HEK293 (cell line): ENCODE measurements around the gene CCL19.
A peak's percentile ranks its signal among the peaks of the same experiment; 100 is the strongest.

Experiments used
- CTCF ChIA-PET: fragments of 350-600 bp; formaldehyde crosslinking; extraction: SDS; loops from one replicate; lab custom pipeline; 2021; ENCODE audit warnings: antibody characterized with exemption; lab: Yijun Ruan, JAX
- POLR2A ChIA-PET: fragments of 300-600 bp; formaldehyde crosslinking; extraction: SDS; loops from one replicate; lab custom pipeline; 2020; ENCODE audit warnings: antibody characterized with exemption, inconsistent platforms; lab: Yijun Ruan, JAX
- H3K27ac ChIP-seq: fragments of 200-500 bp; sonication (Bioruptor generic); 2 replicates; pipeline ENCODE4 v1.5.1; 2014; ENCODE audit warnings: low read depth, low read length, control low read depth, inconsistent platforms; ENCODE audit errors: extremely low read depth
- H3K36me3 ChIP-seq, 2 experiments: fragments of 200-500 bp in 1 of 2; sonication (Bioruptor generic) in 1 of 2; 1 replicate in 1 of 2; 2 replicates in 1 of 2; pipeline ENCODE4 v1.5.1; 2014 to 2017; ENCODE audit warnings: inconsistent platforms in 2 of 2, low read length in 2 of 2; ENCODE audit not compliant: control insufficient read depth in 2 of 2, insufficient read depth in 1 of 2
- H3K4me1 ChIP-seq: fragments of 200-500 bp; sonication (Bioruptor generic); 2 replicates; pipeline ENCODE4 v1.5.1; 2014; ENCODE audit warnings: mild to moderate bottlenecking, low read length, inconsistent platforms; ENCODE audit not compliant: control insufficient read depth, insufficient read depth
- H3K4me3 ChIP-seq: 2 replicates; pipeline ENCODE4 v1.5.1; 2011; ENCODE audit warnings: low read depth, mild to moderate bottlenecking, control low read depth, low read length, moderate library complexity
- H3K9me3 ChIP-seq: fragments of 200-500 bp; sonication (Bioruptor generic); 2 replicates; pipeline ENCODE4 v1.5.1; 2014; ENCODE audit warnings: low read depth, low read length, inconsistent platforms; ENCODE audit not compliant: control insufficient read depth, insufficient read depth
- EGR2 ChIP-seq: fragments of 450-650 bp; formaldehyde crosslinking; IDR thresholded peaks from 2 replicates; pipeline ENCODE4 v1.5.1; 2016; ENCODE audit warnings: low read depth, missing biosample characterization, missing genetic modification characterization
- SP7 ChIP-seq: fragments of 450-650 bp; formaldehyde crosslinking; IDR thresholded peaks from 2 replicates; pipeline ENCODE4 v1.5.1; 2016; ENCODE audit warnings: missing biosample characterization, missing genetic modification characterization
- ZFHX2 ChIP-seq: fragments of 450-650 bp; formaldehyde crosslinking; conservative IDR thresholded peaks from 2 replicates; pipeline ENCODE4 v1.5.1; 2016; ENCODE audit warnings: missing biosample characterization, missing genetic modification characterization
- ZFP41 ChIP-seq: fragments of 450-650 bp; formaldehyde crosslinking; IDR thresholded peaks from 2 replicates; pipeline ENCODE4 v1.5.1; 2016; ENCODE audit warnings: missing biosample characterization, missing genetic modification characterization, borderline replicate concordance
- ZNF132 ChIP-seq: fragments of 450-650 bp; formaldehyde crosslinking; IDR thresholded peaks from 2 replicates; pipeline ENCODE4 v1.5.1; 2017; ENCODE audit warnings: missing biosample characterization, missing genetic modification characterization, borderline replicate concordance
- ZNF2 ChIP-seq: fragments of 450-650 bp; formaldehyde crosslinking; IDR thresholded peaks from 2 replicates; pipeline ENCODE4 v1.5.1; 2016; ENCODE audit warnings: missing biosample characterization, missing genetic modification characterization
- ZNF341 ChIP-seq: fragments of 450-650 bp; formaldehyde crosslinking; IDR thresholded peaks from 2 replicates; pipeline ENCODE4; 2016; ENCODE audit warnings: low read depth, missing biosample characterization, missing genetic modification characterization
- ZNF404 ChIP-seq: fragments of 450-650 bp; formaldehyde crosslinking; IDR thresholded peaks from 2 replicates; pipeline ENCODE4 v1.5.1; 2017; ENCODE audit warnings: missing biosample characterization, missing genetic modification characterization
- ZNF514 ChIP-seq: fragments of 450-650 bp; formaldehyde crosslinking; IDR thresholded peaks from 2 replicates; pipeline ENCODE4 v1.5.1; 2016; ENCODE audit warnings: missing biosample characterization, missing genetic modification characterization
- ZNF561 ChIP-seq: fragments of 450-650 bp; IDR thresholded peaks from 2 replicates; pipeline ENCODE4 v1.5.1; 2018; ENCODE audit warnings: missing biosample characterization, missing genetic modification characterization, borderline replicate concordance
- ZNF600 ChIP-seq: fragments of 450-650 bp; formaldehyde crosslinking; IDR thresholded peaks from 2 replicates; pipeline ENCODE4 v1.5.1; 2016; ENCODE audit warnings: missing biosample characterization, missing genetic modification characterization
- ZNF623 ChIP-seq: fragments of 450-650 bp; formaldehyde crosslinking; IDR thresholded peaks from 2 replicates; pipeline ENCODE4 v1.5.1; 2016; ENCODE audit warnings: missing biosample characterization, missing genetic modification characterization
- ZNF629 ChIP-seq: fragments of 450-650 bp; formaldehyde crosslinking; IDR thresholded peaks from 2 replicates; pipeline ENCODE4 v1.5.1; 2017; ENCODE audit warnings: missing biosample characterization, missing genetic modification characterization
- ZNF660 ChIP-seq: fragments of 450-650 bp; IDR thresholded peaks from 2 replicates; pipeline ENCODE4 v1.5.1; 2018; ENCODE audit warnings: missing biosample characterization, mild to moderate bottlenecking, missing genetic modification characterization
- ZNF670 ChIP-seq: fragments of 450-650 bp; formaldehyde crosslinking; IDR thresholded peaks from 2 replicates; pipeline ENCODE4 v1.5.1; 2016; ENCODE audit warnings: missing biosample characterization, missing genetic modification characterization, low read depth
- ZNF707 ChIP-seq: fragments of 450-650 bp; formaldehyde crosslinking; IDR thresholded peaks from 2 replicates; pipeline ENCODE4 v1.5.1; 2016; ENCODE audit warnings: missing biosample characterization, missing genetic modification characterization
- ZNF777 ChIP-seq: fragments of 450-650 bp; formaldehyde crosslinking; IDR thresholded peaks from 2 replicates; pipeline ENCODE4 v1.5.1; 2017; ENCODE audit warnings: missing biosample characterization, missing genetic modification characterization, borderline replicate concordance
- TF ChIP-seq, protein P1 (sequence below): fragments of 450-650 bp; formaldehyde crosslinking; IDR thresholded peaks from 2 replicates; pipeline ENCODE4 v1.5.1; 2016; ENCODE audit warnings: missing biosample characterization, missing genetic modification characterization, borderline replicate concordance
- TF ChIP-seq, protein P2 (sequence below): fragments of 450-650 bp; formaldehyde crosslinking; IDR thresholded peaks from 2 replicates; pipeline ENCODE4 v1.5.1; 2016; ENCODE audit warnings: missing biosample characterization, missing genetic modification characterization

Gene CCL19

DNA sequence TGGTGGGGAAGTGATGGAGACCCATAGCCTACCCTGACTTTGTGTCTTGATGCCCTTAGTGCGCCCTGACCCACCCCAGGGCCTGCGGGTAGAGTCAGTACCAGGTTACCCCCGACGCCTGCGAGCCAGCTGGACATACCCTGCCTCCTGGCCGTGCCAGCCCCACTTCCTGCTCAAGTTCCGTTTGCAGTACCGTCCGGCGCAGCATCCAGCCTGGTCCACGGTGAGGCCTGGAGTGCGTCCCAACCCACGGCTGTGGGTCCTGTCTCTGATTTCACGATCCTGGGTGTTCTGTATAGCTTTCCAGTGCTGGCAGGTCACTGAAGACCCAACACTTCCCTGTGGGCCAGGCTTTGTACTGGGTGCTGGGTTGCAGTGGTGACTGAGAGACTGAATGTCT is 32.6 kb downstream of the CCL19 start:
- ChIA-PET POLR2A (no interaction called here), CTCF (interaction anchor here (1.2 to 1.3 kb wide), 2 partner anchors 12 to 44 kb away, joined by 3 to 5 read pairs; no protein-coding TSS in a partner anchor)
- TF ChIP-seq ZNF623 (tag by site-specific recombination) (no peak), ZFP41 (tag by site-specific recombination) (no peak), ZNF629 (tag by site-specific recombination) (no peak), ZNF600 (no peak), SP7 (no peak), ZNF561 (tag by site-specific recombination) (no peak), ZNF670 (tag by site-specific recombination) (no peak), ZNF2 (tag by site-specific recombination) (no peak)
- TF ChIP-seq, protein P1, sequence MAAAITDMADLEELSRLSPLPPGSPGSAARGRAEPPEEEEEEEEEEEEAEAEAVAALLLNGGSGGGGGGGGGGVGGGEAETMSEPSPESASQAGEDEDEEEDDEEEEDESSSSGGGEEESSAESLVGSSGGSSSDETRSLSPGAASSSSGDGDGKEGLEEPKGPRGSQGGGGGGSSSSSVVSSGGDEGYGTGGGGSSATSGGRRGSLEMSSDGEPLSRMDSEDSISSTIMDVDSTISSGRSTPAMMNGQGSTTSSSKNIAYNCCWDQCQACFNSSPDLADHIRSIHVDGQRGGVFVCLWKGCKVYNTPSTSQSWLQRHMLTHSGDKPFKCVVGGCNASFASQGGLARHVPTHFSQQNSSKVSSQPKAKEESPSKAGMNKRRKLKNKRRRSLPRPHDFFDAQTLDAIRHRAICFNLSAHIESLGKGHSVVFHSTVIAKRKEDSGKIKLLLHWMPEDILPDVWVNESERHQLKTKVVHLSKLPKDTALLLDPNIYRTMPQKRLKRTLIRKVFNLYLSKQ (tag by site-specific recombination): no peak
- TF ChIP-seq, protein P2, sequence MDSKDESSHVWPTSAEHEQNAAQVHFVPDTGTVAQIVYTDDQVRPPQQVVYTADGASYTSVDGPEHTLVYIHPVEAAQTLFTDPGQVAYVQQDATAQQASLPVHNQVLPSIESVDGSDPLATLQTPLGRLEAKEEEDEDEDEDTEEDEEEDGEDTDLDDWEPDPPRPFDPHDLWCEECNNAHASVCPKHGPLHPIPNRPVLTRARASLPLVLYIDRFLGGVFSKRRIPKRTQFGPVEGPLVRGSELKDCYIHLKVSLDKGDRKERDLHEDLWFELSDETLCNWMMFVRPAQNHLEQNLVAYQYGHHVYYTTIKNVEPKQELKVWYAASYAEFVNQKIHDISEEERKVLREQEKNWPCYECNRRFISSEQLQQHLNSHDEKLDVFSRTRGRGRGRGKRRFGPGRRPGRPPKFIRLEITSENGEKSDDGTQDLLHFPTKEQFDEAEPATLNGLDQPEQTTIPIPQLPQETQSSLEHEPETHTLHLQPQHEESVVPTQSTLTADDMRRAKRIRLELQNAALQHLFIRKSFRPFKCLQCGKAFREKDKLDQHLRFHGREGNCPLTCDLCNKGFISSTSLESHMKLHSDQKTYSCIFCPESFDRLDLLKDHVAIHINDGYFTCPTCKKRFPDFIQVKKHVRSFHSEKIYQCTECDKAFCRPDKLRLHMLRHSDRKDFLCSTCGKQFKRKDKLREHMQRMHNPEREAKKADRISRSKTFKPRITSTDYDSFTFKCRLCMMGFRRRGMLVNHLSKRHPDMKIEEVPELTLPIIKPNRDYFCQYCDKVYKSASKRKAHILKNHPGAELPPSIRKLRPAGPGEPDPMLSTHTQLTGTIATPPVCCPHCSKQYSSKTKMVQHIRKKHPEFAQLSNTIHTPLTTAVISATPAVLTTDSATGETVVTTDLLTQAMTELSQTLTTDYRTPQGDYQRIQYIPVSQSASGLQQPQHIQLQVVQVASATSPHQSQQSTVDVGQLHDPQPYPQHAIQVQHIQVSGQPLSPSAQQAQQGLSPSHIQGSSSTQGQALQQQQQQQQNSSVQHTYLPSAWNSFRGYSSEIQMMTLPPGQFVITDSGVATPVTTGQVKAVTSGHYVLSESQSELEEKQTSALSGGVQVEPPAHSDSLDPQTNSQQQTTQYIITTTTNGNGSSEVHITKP (tag by site-specific recombination): no peak
- no peak overlapping the region for H3K4me3 ChIP-seq
- no peaks in the 10 kb centered on the region for H3K9me3 ChIP-seq
- H3K4me1 ChIP-seq: 0 out of 2 replicates have a peak, but pooled peaks cover under 1% of the 10 kb centered on the region
- no peak overlapping the region for H3K27ac ChIP-seq
- H3K36me3 ChIP-seq: peaks cover 0 to 13% of the 10 kb centered on the region in 2 experiments; a peak in 1 of 3 replicates

DNA sequence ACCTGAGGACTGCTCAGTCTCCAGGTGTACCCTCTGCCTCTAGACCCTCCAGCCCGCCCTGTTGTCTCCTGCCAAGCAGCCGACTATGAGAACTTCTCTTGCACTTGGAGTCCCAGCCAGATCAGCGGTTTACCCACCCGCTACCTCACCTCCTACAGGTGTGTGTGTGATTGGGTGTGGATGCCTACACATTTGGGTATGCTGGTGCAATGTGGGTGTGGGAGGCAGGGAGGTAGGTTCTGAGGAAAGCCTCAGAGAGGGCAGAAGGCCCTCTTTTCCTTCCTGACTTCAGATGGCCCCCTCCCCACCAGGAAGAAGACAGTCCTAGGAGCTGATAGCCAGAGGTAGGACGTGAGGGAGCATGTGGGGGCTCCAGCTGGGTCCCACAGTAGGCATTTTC is 34.1 kb downstream of the CCL19 start:
- Histone ChIP-seq H3K9me3 (no peaks in the 10 kb centered on the region), H3K4me1 (peaks cover 6% of the 10 kb centered on the region), H3K4me3 (no peak overlapping the region), H3K36me3 (peaks cover 0 to 13% of the 10 kb centered on the region in 2 experiments; a peak in 1 of 3 replicates), H3K27ac (no peak overlapping the region)
- ChIA-PET POLR2A (interaction anchor here (0.7 to 2.0 kb wide), 3 partner anchors 10 to 78 kb away, joined by 4 to 7 read pairs (median 6); partner anchors contain the start of genes GALT and SIGMAR1), CTCF (no interaction called here)
- TF ChIP-seq ZNF777 (tag by site-specific recombination): no peak
- no peak for TF ChIP-seq ZNF514 (tag by site-specific recombination)
- peak; percentile 68 for TF ChIP-seq EGR2 (tag by site-specific recombination)
- TF ChIP-seq ZFHX2 (tag by site-specific recombination): peak; percentile 49
- TF ChIP-seq ZNF707 (tag by site-specific recombination): no peak

DNA sequence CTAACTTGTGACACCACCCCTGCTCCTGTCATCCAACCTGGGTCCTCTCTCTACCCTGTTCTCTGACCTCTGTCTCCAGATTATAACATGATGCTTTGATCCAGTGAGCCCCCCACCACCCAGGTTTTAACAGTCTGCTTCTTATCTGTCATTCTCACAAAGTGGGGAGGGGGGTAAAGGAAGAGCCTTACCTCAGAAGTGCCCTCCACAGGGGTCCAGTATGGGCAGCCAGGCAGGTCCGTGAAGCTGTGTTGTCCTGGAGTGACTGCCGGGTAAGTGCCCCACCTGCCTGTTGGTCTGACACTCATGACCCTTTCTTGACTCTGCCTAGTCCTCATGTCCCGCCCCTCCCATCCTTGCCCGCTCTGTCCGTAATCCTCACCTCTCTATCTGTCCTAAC is 35.7 kb downstream of the CCL19 start:
- Histone ChIP-seq H3K4me3 (no peak overlapping the region), H3K36me3 (peaks cover 0 to 15% of the 10 kb centered on the region in 2 experiments; a peak in 1 of 3 replicates), H3K9me3 (no peaks in the 10 kb centered on the region), H3K4me1 (peaks cover 6% of the 10 kb centered on the region), H3K27ac (no peak overlapping the region)
- POLR2A ChIA-PET: interaction anchor here (1.6 to 1.9 kb wide), 2 partner anchors 9 to 18 kb away, joined by 4 to 6 read pairs; partner anchors contain the start of genes GALT and SIGMAR1
- CTCF ChIA-PET: no interaction called here
- no peak for TF ChIP-seq ZNF132
- no peak for TF ChIP-seq ZNF660
- no peak for TF ChIP-seq ZNF404 (tag by site-specific recombination)
- peak; percentile 56 for TF ChIP-seq ZNF341 (tag by site-specific recombination)
